Mononuclear cell (primary cell): ENCODE results near the gene CCDC112. TPM values are rescaled to one million over a fixed set of nuclear protein-coding genes. Genes with fewer than 3 reads are reported as not detected.
"Not testable (repeated sequence)": the region's sequence is repeated elsewhere in the genome, so short reads cannot be mapped to it uniquely, and the experiment has no call there.

Experiments used
- H3K27me3 ChIP-seq: 2 replicates; pipeline ENCODE4 v1.6.0; 2011; ENCODE audit warnings: low read length, control low read depth; ENCODE audit not compliant: insufficient read depth
- H3K4me1 ChIP-seq: 2 replicates; pipeline ENCODE4 v1.5.1; 2011; ENCODE audit warnings: mild to moderate bottlenecking, low read length, control low read depth; ENCODE audit not compliant: insufficient read depth
- H3K4me3 ChIP-seq: 2 replicates; pipeline ENCODE4 v1.5.1; 2011; ENCODE audit warnings: mild to moderate bottlenecking, low read length, moderate library complexity
- H3K9me3 ChIP-seq: 2 replicates; pipeline ENCODE4 v1.5.1; 2011; ENCODE audit warnings: low read depth, mild to moderate bottlenecking, control low read depth, low read length
- total RNA-seq: library from RNA; depleted of rRNA; stranded (reverse); fragments of >200 nt; gene quantifications from one replicate; pipeline ENCODE4 v1.2.3, GENCODE V29; 2012

Gene CCDC112
- total RNA-seq, 1 donor: 4.9 TPM

DNA sequence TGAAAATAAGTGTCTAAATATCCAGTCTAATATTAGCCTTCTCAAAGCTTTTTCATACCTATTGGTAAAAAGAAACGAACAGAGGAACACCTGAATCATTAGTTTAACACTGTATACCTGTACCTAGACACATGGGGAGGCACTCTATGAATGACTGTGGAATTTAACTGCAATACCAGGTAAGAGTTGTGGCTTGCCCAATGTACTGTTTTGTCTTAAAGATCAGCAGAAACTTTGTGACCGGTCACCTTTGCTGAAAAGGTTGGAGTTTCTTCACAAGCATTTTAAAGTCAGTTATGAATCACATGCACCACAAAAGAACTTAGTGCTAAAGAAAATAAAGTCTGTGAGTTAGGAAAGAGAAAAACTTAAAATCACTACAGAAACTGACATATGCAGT, 36.2 kb downstream of the CCDC112 start:
- H3K4me3 ChIP-seq: no peak overlapping the region
- H3K9me3 ChIP-seq: no peaks in the 10 kb centered on the region
- no peaks in the 10 kb centered on the region for H3K27me3 ChIP-seq
- peaks cover 22% of the 10 kb centered on the region for H3K4me1 ChIP-seq

DNA sequence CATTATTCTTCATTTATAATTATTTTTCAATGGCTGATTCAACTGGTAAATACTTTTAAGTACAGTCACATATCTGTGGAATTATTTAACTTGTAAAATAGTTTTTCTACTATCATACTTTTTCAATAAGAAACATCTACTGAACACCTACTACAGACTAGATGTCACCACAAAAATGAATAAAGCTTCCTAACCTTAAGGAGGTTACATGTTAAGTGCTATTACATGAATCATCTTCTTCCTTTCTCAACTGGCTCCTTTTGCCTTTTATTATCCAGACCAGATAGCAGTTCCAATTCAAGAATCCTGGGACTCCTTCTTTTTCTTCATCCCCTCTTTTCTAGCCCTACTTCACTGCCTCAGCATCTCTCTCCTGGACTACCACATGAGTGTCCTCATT, 38.5 kb downstream of the CCDC112 start:
- H3K4me3 ChIP-seq: no peak overlapping the region

DNA sequence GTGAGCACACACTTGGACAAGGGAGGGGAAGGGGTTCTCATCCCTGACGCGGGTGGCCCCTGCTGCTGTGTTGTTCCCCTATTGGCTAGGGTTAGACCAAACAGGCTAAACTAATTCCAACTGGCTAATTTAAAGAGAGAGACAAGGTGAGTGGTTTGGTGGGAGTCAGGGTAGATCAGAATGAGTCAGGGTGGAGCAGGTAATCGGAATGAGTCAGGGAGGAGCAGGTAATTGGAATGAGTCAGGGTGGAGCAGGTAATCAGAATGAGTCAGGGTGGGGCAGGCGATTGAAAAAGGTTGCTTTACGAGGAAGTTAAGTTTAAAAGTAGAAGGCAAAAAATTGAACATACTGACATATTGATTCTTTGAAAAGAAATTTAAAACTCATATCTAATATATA, 47.1 kb downstream of the CCDC112 start:
- H3K9me3 ChIP-seq, H3K4me3 ChIP-seq, H3K27me3 ChIP-seq, H3K4me1 ChIP-seq: not testable (repeated sequence)

More for the DNA sequence above, 38.5 kb downstream of the CCDC112 start:
- Histone ChIP-seq H3K27me3 (no peaks in the 10 kb centered on the region), H3K4me1 (peaks cover 20% of the 10 kb centered on the region), H3K9me3 (no peaks in the 10 kb centered on the region)

DNA sequence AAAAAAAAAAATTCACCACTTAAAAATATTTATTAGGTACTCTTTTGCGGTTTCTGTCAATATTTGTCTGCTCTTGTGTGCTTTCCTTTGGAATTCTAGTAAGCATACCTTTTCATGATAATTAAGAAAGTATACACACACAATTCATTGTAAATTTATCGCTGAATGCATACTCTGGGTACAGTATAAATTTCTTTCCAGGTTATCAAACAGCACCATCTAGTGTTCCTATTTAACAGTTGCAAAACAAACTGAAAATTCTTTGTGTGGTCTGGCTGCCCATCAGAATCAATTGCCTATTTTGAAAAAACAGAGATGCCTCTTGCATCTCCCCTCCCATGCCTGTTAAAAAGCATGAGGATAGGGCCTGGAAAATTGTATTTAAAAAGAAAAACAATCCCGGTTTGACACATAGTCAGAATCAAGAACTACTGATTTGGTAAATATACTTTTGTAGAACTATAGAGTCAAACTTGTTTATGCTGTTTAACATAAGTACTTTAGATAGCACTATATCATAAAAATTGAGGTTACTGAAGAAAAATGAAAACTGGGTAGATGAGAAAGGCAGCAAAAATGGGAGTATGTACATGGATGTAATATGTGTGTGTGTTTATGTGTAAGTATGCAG, 50.0 kb downstream of the CCDC112 start:
- H3K4me1 ChIP-seq: peaks cover 3% of the 10 kb centered on the region
- no peak overlapping the region for H3K4me3 ChIP-seq
- H3K9me3 ChIP-seq: no peaks in the 10 kb centered on the region
- H3K27me3 ChIP-seq: no peaks in the 10 kb centered on the region

DNA sequence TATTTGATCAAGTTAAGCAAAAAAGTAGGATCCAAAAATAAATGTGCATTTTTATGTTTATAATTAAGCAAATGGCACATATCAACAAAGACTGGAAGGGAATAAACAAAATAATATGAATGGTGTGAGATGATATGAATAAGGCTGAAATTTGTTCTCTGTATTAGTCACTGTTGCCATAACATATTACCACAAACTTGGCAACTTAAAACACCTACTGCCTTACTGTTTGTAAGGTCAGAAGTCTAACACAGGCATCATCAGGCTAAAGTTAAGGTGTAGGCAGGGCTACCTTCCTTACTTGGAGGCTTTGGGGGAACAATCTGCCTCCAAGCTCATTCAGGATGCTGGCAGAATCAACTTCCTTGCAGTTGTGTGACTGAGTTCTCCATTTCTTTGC, 53.0 kb downstream of the CCDC112 start:
- Histone ChIP-seq H3K4me1 (peaks cover 3% of the 10 kb centered on the region), H3K27me3 (no peaks in the 10 kb centered on the region), H3K9me3 (no peaks in the 10 kb centered on the region), H3K4me3 (no peak overlapping the region)

DNA sequence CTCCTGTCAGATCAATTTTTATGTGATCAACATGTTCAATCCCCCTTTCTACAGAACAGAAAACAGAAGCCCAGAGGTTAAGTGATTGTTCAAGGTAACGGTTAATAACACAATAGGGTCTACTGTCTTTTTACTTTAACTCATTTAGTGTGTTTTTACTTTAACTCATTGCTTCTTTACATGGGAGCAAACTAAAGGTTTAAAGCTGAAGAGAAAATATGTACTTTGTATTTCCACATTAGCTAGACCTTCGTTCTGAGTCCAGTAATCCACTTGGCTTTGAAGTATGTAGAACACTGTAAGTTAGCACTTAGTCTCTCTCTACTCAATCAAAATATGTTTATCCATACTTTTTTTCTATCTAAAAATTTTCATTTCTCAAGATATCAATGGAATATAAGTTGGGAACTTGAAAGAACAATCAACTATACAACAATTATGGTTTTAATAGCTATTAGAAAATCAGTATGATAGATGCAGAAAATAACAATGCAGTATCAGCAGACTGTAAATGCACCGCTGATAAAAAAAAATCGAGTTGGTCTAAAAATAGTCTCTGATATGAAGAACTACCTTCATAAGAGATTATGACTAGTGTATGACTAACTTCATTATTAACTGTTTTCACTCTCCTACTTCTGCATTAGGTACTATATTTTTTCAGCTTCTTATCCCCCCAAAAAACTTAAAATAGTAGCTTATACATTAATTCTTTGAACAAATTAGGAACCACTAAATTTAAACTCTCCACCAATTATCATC, 54.4 kb downstream of the CCDC112 start:
- Histone ChIP-seq H3K4me3 (no peak overlapping the region), H3K4me1 (peaks cover 3% of the 10 kb centered on the region)

DNA sequence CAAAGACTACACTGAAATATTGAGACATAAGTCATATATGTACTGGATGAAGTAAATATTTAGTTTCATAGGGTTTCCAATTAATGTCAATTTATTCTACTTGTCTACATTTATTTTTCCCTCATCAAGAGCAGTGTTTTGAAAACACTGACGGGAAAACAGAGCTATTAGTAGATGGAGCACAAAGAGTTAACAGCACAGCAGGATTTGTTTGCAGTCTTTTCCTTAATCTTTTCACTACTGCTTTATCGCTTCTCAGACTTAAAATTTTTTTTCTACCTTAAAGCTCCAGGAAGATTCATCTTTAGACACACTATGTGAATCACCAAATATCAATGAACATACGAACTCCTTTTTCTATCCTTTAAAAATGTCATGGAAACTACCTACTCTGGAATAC, 59.4 kb downstream of the CCDC112 start:
- Histone ChIP-seq H3K27me3 (no peaks in the 10 kb centered on the region), H3K4me3 (no peak overlapping the region), H3K4me1 (no peaks in the 10 kb centered on the region), H3K9me3 (no peaks in the 10 kb centered on the region)

More for the DNA sequence above, 54.4 kb downstream of the CCDC112 start:
- Histone ChIP-seq H3K27me3 (no peaks in the 10 kb centered on the region), H3K9me3 (no peaks in the 10 kb centered on the region)

DNA sequence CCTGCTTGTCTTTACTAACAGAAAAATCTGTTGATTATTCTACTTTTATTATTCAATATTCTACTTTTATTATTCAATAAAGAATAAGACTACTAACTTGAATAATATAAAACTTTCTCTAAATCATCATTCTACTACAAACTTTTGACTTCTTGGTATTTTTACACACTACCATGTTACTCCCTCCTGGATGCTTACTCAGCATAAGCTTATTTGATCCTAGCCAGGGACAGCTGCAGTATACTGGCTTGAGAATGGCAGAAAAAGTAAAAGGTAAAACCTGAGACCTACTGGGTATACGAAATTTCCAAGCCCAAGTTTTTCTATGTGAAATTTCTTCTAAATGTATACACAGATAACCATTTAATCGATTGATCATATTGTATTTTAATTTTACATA, 59.9 kb downstream of the CCDC112 start:
- Histone ChIP-seq H3K9me3 (no peaks in the 10 kb centered on the region), H3K27me3 (no peaks in the 10 kb centered on the region), H3K4me1 (no peaks in the 10 kb centered on the region), H3K4me3 (no peak overlapping the region)

DNA sequence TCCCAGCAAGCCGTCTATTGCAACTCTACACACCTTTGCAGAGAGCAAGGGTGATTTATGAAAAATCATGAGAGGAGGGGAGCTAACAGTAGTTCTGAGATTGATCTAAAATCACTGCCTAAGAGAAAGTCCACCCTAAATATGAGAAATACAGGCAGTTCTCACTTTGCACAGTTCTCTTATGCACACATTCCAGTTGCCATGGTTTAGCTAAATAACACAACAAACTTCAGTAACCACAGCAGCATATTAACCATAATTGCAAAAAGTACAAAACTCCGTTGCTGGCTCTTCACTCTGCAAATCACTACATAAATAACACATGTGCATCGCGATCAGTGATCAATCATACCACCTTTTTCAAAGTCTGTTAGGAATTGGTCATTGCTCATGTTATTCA, 64.9 kb downstream of the CCDC112 start:
- no peaks in the 10 kb centered on the region for H3K27me3 ChIP-seq

DNA sequence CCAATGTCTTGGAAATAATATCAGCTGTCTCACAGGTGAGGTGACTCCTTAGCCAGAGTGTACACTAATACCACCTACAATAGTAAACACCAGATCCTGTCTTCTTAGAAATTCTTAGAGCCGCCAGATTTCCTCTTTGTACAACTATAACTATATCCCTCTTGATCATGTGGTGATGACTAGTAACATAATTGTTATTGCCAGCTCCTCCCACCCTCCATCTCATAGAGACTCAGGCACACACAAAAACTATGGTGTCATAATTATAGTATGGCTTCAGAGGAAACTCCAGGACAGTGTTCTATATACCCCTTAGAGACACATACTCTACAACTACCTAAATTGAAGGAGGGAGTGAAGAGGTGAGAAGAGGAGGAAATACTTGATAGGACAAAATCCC, 66.8 kb downstream of the CCDC112 start:
- Histone ChIP-seq H3K4me3 (no peak overlapping the region), H3K27me3 (no peaks in the 10 kb centered on the region), H3K9me3 (no peaks in the 10 kb centered on the region), H3K4me1 (no peaks in the 10 kb centered on the region)

More for the DNA sequence above, 64.9 kb downstream of the CCDC112 start:
- Histone ChIP-seq H3K4me3 (no peak overlapping the region), H3K4me1 (no peaks in the 10 kb centered on the region), H3K9me3 (no peaks in the 10 kb centered on the region)

DNA sequence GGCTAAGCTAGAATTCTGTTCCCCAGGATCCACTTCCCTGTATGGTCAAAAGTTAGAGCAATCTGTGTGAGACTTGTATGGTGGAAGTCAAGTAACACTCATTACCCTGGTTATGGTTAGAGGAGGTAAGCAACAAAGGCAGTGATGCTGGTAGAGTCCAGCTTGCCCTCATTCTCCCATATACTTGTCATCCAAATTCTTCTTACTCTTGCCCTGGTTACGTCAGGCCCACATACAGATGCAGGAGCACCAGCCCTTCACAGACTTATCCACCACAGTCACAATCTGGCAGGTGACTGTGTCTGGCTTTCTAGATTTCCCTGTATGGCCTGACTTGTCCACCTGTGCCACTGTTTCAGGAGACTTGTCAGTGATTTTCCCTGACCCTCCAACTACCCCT, 69.2 kb downstream of the CCDC112 start:
- Histone ChIP-seq H3K4me3 (no peak overlapping the region), H3K9me3 (no peaks in the 10 kb centered on the region), H3K4me1 (no peaks in the 10 kb centered on the region), H3K27me3 (no peaks in the 10 kb centered on the region)

Other genes starting within 250 kb of the CCDC112 start
- 0.42 TPM for gene TRIM36, start 126.7 kb downstream of the CCDC112 start, total RNA-seq
- gene PGGT1B, start 33.8 kb downstream of the CCDC112 start, total RNA-seq: 27.6 TPM
- 40.9 TPM for gene FEM1C, start 248.1 kb upstream of the CCDC112 start, total RNA-seq